NT2/D1 (cell line): ENCODE data around the gene C1orf174.

Source experiments
- DNase-seq: peaks from one replicate; pipeline ENCODE4 v3.0.0-alpha.2; 2011; ENCODE audit warnings: low read depth, low spot score
- H3K27me3 ChIP-seq: 2 replicates; pipeline ENCODE4 v1.6.0; 2011; ENCODE audit warnings: mild to moderate bottlenecking; ENCODE audit not compliant: insufficient read length, insufficient read depth
- H3K36me3 ChIP-seq: 2 replicates; pipeline ENCODE4 v1.6.1; 2011; ENCODE audit warnings: mild to moderate bottlenecking, low read length, mixed read lengths; ENCODE audit not compliant: insufficient read depth, insufficient read length
- H3K4me1 ChIP-seq: 2 replicates; pipeline ENCODE4 v1.5.1; 2011; ENCODE audit not compliant: insufficient read depth, insufficient read length
- H3K4me3 ChIP-seq: 2 replicates; pipeline ENCODE4 v1.5.1; 2011; ENCODE audit warnings: low read depth; ENCODE audit not compliant: insufficient read length
- H3K9ac ChIP-seq: 2 replicates; pipeline ENCODE4 v1.6.0; 2011; ENCODE audit warnings: low read depth; ENCODE audit not compliant: insufficient read length
- H3K9me3 ChIP-seq: 2 replicates; pipeline ENCODE4 v1.5.1; 2011; ENCODE audit warnings: mild to moderate bottlenecking, low read length; ENCODE audit not compliant: insufficient read depth
- SUZ12 ChIP-seq: IDR thresholded peaks from 2 replicates; pipeline ENCODE4 v1.6.1; 2011; ENCODE audit not compliant: insufficient read length, insufficient read depth; ENCODE audit errors: extremely low read depth
- YY1 ChIP-seq: IDR thresholded peaks from 2 replicates; pipeline ENCODE4 v1.6.1; 2011; ENCODE audit not compliant: insufficient read length, insufficient read depth
- ZNF274 ChIP-seq: IDR thresholded peaks from 2 replicates; pipeline ENCODE4 v1.6.1; 2011; ENCODE audit warnings: mild to moderate bottlenecking, low read depth, low read length

C1orf174 gene

DNA sequence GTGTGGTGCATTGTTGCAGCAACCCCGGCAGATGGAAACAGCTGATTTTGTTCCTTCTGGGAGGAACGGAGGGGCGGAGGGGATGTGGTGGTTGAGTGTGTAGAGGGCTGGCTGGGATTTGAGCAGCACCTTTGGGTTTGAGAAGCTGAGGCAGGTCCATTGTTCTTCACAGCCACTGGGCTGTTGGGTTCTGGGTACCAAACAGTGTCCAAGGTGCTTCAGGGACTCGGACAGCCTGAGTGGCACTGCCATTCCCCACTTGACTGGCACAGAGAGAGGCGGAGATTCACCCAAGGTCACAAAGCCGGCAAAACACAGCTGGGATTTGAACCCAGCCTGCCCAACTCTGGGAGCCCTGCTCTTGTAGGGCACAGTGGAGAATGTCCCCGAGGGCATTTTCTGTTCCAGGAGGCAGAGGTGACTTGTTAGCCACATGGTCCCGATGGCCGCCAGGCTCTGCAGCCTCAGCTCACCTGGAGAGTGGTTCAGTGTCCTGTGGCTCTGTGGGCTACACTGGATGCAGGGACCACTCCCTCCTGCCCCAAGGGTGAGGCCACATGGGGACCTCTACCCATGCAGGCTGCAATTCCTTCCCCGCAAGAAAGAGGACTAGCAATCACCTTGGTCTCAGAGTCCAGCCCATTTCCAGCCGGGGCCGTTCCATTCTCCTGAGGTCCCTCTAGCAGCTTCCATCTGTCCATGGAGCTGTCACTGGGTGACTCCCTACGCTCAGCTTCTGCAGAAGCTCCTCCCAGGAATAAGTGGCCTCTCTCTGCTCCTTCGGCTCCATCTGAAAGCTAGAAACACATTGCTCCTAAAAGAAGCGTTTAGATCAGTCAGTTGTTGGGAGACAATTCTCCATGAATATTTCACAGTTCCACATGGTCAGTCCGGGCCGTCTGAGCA lies 31.2 kb upstream of the C1orf174 start:
- H3K36me3 ChIP-seq: no peaks in the 10 kb centered on the region
- no peaks in the 10 kb centered on the region for H3K27me3 ChIP-seq
- H3K4me1 ChIP-seq: peaks cover 10% of the 10 kb centered on the region
- no peak overlapping the region for H3K9ac ChIP-seq
- no peaks in the 10 kb centered on the region for H3K9me3 ChIP-seq
- no peak overlapping the region for H3K4me3 ChIP-seq
- no peak for DNase-seq
- TF ChIP-seq YY1: no peak
- TF ChIP-seq ZNF274: no peak
- TF ChIP-seq SUZ12: no peak

DNA sequence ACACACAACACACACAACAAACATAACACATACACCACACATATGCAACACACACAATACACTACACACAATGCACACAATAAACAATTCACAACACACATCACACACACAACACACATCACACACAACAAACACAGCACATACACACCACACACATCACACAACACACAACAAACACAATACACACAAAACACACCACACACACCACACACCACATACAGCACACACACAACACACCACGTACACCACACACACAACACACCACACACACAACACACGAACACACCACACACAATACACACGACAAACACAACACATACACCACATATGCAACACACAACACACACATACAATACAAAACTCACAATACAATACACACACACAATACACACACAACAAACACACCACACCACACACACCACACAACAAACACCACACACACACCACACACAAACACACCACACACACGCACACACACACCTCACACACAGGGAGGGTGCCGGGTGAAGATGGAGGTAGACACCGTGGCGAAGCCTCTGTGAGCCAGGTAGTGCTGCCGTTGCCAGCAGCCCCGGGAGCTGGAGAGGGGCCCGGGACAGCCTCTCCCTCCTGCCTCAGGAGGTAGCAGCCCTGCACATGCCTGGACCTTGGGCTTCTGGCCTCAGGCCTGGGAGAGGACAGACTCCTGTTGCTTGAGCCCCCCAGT lies 30.4 kb upstream of the C1orf174 start:
- H3K9ac ChIP-seq: no peak overlapping the region
- no peaks in the 10 kb centered on the region for H3K27me3 ChIP-seq
- DNase-seq: no peak
- H3K9me3 ChIP-seq: no peaks in the 10 kb centered on the region
- H3K4me1 ChIP-seq: peaks cover 10% of the 10 kb centered on the region
- no peak overlapping the region for H3K4me3 ChIP-seq
- TF ChIP-seq ZNF274 (no peak), YY1 (no peak), SUZ12 (no peak)
- no peaks in the 10 kb centered on the region for H3K36me3 ChIP-seq

DNA sequence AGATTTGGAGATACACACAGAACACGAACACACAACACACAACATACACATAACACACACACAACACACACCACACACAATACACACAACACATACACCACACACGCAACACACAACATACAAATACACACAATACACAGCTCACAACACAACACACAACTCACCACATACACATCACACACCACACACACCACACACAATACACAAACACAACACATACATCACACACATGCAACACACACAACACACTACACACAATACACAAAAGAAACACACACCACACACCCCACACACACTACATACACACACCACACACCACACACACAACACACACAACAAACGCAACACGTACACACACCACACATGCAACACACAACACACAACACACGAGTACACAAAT lies 29.1 kb upstream of the C1orf174 start:
- TF ChIP-seq SUZ12 (no peak), YY1 (no peak), ZNF274 (no peak)
- H3K9me3 ChIP-seq: no peaks in the 10 kb centered on the region
- DNase-seq: no peak
- H3K36me3 ChIP-seq: no peaks in the 10 kb centered on the region
- H3K9ac ChIP-seq: no peak overlapping the region
- H3K4me3 ChIP-seq: no peak overlapping the region
- H3K27me3 ChIP-seq: no peaks in the 10 kb centered on the region
- peaks cover 10% of the 10 kb centered on the region for H3K4me1 ChIP-seq

DNA sequence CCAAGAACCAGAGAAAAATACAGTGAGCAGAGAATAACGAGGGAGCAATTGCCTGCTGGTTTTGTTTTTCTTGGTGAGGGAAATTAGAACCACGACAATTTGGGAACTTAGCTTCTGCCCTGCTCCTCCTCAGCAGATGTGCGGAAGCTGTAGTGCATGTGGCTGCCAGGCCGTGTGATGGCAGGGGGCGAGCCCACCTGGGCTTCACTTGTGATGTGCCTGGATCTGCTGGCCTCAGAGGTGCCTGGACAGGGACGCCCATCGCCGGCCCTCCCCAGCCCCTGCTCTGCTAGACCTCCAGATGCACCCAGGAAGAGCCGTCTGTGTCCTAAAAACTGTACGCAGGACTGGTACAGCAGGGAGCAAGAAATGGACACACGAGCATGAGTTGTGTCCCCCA lies 28.5 kb upstream of the C1orf174 start:
- no peak for TF ChIP-seq SUZ12
- TF ChIP-seq ZNF274: no peak
- no peak for TF ChIP-seq YY1
- Histone ChIP-seq H3K4me3 (no peak overlapping the region), H3K9ac (no peak overlapping the region), H3K9me3 (no peaks in the 10 kb centered on the region), H3K27me3 (no peaks in the 10 kb centered on the region), H3K36me3 (no peaks in the 10 kb centered on the region), H3K4me1 (peaks cover 10% of the 10 kb centered on the region)
- DNase-seq: no peak

DNA sequence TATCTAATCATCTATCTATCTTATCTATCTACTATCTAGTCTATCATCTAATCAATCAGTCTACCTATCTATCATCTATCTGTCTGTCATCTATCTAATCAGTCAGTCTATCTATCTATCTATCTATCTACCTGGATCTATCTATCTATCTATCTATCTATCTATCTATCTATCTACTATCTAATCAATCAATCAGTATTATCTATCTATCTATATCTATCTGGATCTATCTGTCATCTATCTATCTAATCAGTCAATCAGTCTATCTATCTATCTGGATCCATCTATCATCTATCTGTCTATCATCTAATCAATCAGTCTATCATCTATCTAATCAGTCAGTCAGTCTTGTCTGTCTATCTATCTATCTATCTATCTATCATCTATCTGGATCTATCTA lies 26.9 kb upstream of the C1orf174 start:
- no peak for DNase-seq
- Histone ChIP-seq H3K27me3 (no peaks in the 10 kb centered on the region), H3K36me3 (no peaks in the 10 kb centered on the region), H3K9ac (no peak overlapping the region), H3K9me3 (no peaks in the 10 kb centered on the region), H3K4me1 (peaks cover 10% of the 10 kb centered on the region), H3K4me3 (no peak overlapping the region)
- TF ChIP-seq YY1 (no peak), SUZ12 (no peak), ZNF274 (no peak)

DNA sequence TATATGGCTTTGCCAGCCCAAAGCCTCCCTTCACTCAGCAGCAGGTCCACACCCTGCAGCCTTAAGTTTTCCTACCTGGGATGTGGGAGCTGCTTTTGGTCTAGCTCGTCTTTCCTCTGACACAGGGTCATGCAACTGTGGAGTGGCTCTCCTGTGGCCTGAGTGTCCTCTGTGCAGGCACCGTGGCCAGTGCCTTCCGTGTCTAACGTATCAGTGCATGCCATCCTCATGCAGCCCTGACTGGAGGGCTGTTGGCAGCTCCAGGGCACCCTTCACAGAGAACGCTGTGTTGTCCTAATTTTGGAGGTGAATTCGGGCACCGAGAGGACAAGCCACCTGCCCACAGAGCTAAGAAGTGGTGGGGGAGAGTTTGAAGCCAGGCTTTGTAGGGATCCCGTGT lies 25.7 kb upstream of the C1orf174 start:
- Histone ChIP-seq H3K9ac (no peak overlapping the region), H3K27me3 (no peaks in the 10 kb centered on the region), H3K9me3 (no peaks in the 10 kb centered on the region), H3K4me3 (no peak overlapping the region), H3K36me3 (no peaks in the 10 kb centered on the region), H3K4me1 (peaks cover 3% of the 10 kb centered on the region)
- DNase-seq: no peak
- TF ChIP-seq ZNF274: no peak
- TF ChIP-seq SUZ12: no peak
- no peak for TF ChIP-seq YY1

DNA sequence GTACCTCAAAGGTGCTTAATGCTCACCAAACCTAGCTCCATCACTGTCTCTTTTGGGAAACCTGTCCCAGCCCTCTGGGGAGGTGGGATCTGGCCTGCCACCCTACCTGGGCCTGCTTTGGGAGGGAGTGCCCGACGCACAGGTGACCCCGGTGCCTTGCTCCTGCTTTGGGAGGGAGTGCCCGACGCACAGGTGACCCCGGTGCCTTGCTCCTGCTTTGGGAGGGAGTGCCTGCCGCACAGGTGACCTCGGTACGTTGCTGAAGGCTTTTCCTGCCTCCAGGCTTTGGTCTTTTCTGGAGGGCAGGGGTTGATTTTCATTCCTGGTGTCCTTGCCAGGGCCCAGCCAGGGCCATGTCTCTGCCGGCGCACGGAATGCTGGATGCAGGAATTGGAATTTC lies 25.2 kb upstream of the C1orf174 start:
- Histone ChIP-seq H3K36me3 (no peaks in the 10 kb centered on the region), H3K9ac (no peak overlapping the region), H3K4me1 (peaks cover under 1% of the 10 kb centered on the region), H3K9me3 (no peaks in the 10 kb centered on the region), H3K4me3 (no peak overlapping the region), H3K27me3 (no peaks in the 10 kb centered on the region)
- DNase-seq: no peak
- no peak for TF ChIP-seq SUZ12

DNA sequence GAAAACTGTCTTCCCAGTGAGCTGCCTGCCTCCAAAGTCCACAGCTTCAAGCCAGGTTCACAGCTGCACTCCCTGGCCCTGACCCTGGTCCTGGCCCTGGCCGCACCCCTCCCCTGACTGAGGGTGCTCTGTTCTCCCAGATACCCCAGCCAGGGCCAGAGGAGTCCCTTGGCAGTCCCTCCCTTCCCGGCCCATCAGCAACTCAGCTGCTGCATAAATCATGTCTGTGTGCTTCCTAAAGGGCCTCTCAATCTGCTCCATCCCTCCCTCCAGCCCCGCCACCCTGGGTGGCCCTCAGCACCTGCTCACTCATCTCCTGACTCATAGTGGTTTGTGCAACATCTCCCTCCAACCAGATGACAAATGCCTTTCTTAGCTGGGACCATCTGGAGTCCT lies 24.8 kb upstream of the C1orf174 start:
- H3K27me3 ChIP-seq: no peaks in the 10 kb centered on the region

More for the DNA sequence above, 24.8 kb upstream of the C1orf174 start:
- H3K36me3 ChIP-seq: no peaks in the 10 kb centered on the region
- no peak overlapping the region for H3K4me3 ChIP-seq
- H3K9me3 ChIP-seq: no peaks in the 10 kb centered on the region
- TF ChIP-seq YY1: no peak
- no peak for TF ChIP-seq ZNF274
- TF ChIP-seq SUZ12: no peak
- H3K4me1 ChIP-seq: no peaks in the 10 kb centered on the region
- DNase-seq: no peak
- H3K9ac ChIP-seq: no peak overlapping the region
